Trophoblast cell (in vitro differentiated cells and primary cell): ENCODE measurements around the gene MRGPRD.

ENCODE experiments used
- DNase-seq, 2 donors: peaks; one replicate each; pipeline ENCODE4 v3.0.0-alpha.2; 2016
- H2AFZ ChIP-seq: 2 replicates; pipeline ENCODE4 v1.6.1; 2013; ENCODE audit warnings: low read length, moderate library complexity, mild to moderate bottlenecking; ENCODE audit not compliant: insufficient read depth, poor library complexity
- H2AK5ac ChIP-seq: 2 replicates; pipeline ENCODE4 v1.6.1; 2013; ENCODE audit warnings: mild to moderate bottlenecking, low read length
- H2BK120ac ChIP-seq: 2 replicates; pipeline ENCODE4 v1.6.1; 2013; ENCODE audit warnings: low read length, mild to moderate bottlenecking, moderate library complexity; ENCODE audit not compliant: insufficient read depth, poor library complexity
- H2BK12ac ChIP-seq: 2 replicates; pipeline ENCODE4 v1.6.1; 2013; ENCODE audit warnings: mild to moderate bottlenecking, low read length, moderate library complexity
- H2BK5ac ChIP-seq: 2 replicates; pipeline ENCODE4 v1.6.1; 2013; ENCODE audit warnings: low read length, low read depth, moderate library complexity, mild to moderate bottlenecking; ENCODE audit not compliant: poor library complexity
- H3K14ac ChIP-seq: 2 replicates; pipeline ENCODE4 v1.6.1; 2013; ENCODE audit warnings: mild to moderate bottlenecking, low read length
- H3K18ac ChIP-seq: 2 replicates; pipeline ENCODE4 v1.6.1; 2013; ENCODE audit warnings: mild to moderate bottlenecking, low read length
- H3K23ac ChIP-seq: 2 replicates; pipeline ENCODE4 v1.6.1; 2013; ENCODE audit warnings: low read length
- H3K27ac ChIP-seq: 2 replicates; pipeline ENCODE4 v1.5.1; 2013; ENCODE audit warnings: low read depth, mild to moderate bottlenecking, inconsistent platforms, low read length, moderate library complexity
- H3K27me3 ChIP-seq: 2 replicates; pipeline ENCODE4 v1.6.1; 2013; ENCODE audit warnings: inconsistent platforms, mild to moderate bottlenecking, low read length, moderate library complexity; ENCODE audit not compliant: insufficient read depth
- H3K36me3 ChIP-seq, 2 experiments: 1 replicate in 1 of 2; 2 replicates in 1 of 2; pipeline ENCODE4 v1.6.1; 2013; ENCODE audit warnings: low read length in 2 of 2, mild to moderate bottlenecking in 2 of 2, moderate library complexity in 1 of 2; ENCODE audit not compliant: insufficient read depth in 2 of 2, control insufficient read depth in 1 of 2
- H3K4ac ChIP-seq: 2 replicates; pipeline ENCODE4 v1.6.1; 2013; ENCODE audit warnings: low read depth, mild to moderate bottlenecking, low read length, moderate library complexity
- H3K4me1 ChIP-seq, 2 experiments: 1 replicate in 1 of 2; 2 replicates in 1 of 2; pipeline ENCODE4 v1.6.1; 2013; ENCODE audit warnings: low read length in 2 of 2, mild to moderate bottlenecking in 2 of 2, moderate library complexity in 1 of 2; ENCODE audit not compliant: insufficient read depth in 2 of 2, control insufficient read depth in 1 of 2
- H3K4me2 ChIP-seq: 2 replicates; pipeline ENCODE4 v1.6.1; 2013; ENCODE audit warnings: inconsistent platforms, mild to moderate bottlenecking, low read length, moderate library complexity
- H3K4me3 ChIP-seq: 2 replicates; pipeline ENCODE4 v1.5.1; 2013; ENCODE audit warnings: mild to moderate bottlenecking, low read depth, low read length, inconsistent platforms
- H3K79me1 ChIP-seq: one replicate; pipeline ENCODE4 v1.6.1; 2013; ENCODE audit warnings: low read length
- H3K79me2 ChIP-seq: 2 replicates; pipeline ENCODE4 v1.6.1; 2013; ENCODE audit warnings: low read length, mild to moderate bottlenecking; ENCODE audit not compliant: control insufficient read depth, insufficient read depth, poor library complexity
- H3K9ac ChIP-seq: 2 replicates; pipeline ENCODE4 v1.6.1; 2013; ENCODE audit warnings: mild to moderate bottlenecking, low read length
- H3K9me3 ChIP-seq: 2 replicates; pipeline ENCODE4 v1.6.1; 2013; ENCODE audit warnings: low read depth, mild to moderate bottlenecking, control low read depth, inconsistent platforms, low read length; ENCODE audit not compliant: insufficient read depth
- H4K12ac ChIP-seq: 2 replicates; pipeline ENCODE4 v1.6.1; 2013; ENCODE audit warnings: low read depth, mild to moderate bottlenecking, low read length, moderate library complexity
- H4K8ac ChIP-seq: 2 replicates; pipeline ENCODE4 v1.6.1; 2013; ENCODE audit warnings: low read depth, mild to moderate bottlenecking, low read length, moderate library complexity
- H4K91ac ChIP-seq: one replicate; pipeline ENCODE4 v1.6.1; 2013; ENCODE audit warnings: low read depth, mild to moderate bottlenecking, low read length, moderate library complexity
- WGBS: extraction: QIAGEN DNeasy Blood & Tissue Kit; methylation state at CpG from one replicate; pipeline ENCODE4 v1.1.7; 2013; ENCODE audit warnings: missing lambda C conversion rate; ENCODE audit not compliant: insufficient read length, insufficient coverage; ENCODE audit errors: extremely low coverage; 5-methylcytosine and 5-hydroxymethylcytosine counted together

Gene MRGPRD

DNA sequence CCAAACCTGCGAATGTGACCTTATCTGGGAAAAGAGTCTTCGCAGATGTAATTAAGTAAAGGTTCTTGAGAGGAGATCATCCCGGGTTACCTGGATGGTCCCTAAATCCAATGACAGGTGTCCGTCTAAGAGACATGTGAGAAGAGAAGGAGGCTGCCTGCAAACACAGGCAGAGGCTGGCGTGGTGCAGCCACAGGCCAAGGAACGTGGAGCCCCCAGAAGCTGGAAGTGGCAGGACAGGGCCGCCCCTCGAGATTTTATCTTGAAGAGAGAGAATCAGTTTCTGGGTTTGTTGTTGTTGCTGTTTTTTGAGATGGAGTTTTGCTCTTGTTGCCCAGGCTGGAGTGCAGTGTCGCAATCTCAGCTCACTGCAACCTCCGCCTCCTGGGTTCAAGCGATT, 33.6 kb downstream of the MRGPRD start:
- DNase-seq, result no peak
- Histone ChIP-seq H2AFZ (no peak overlapping the region), H3K23ac (no peak overlapping the region), H3K4me2 (no peak overlapping the region), H2AK5ac (no peak overlapping the region), H3K4me3 (no peak overlapping the region), H4K8ac (no peak overlapping the region), H3K36me3 (no peaks in the 10 kb centered on the region), H3K9me3 (no peaks in the 10 kb centered on the region), H4K91ac (no peak overlapping the region), H3K79me1 (no peaks in the 10 kb centered on the region), H3K79me2 (no peaks in the 10 kb centered on the region), H3K4me1 (no peaks in the 10 kb centered on the region), H2BK5ac (no peak overlapping the region), H4K12ac (no peak overlapping the region), H3K18ac (no peak overlapping the region), H3K14ac (no peak overlapping the region), H3K4ac (no peak overlapping the region), H3K27ac (no peak overlapping the region), H2BK120ac (no peak overlapping the region), H2BK12ac (no peak overlapping the region), H3K9ac (no peak overlapping the region), H3K27me3 (no peaks in the 10 kb centered on the region)
- WGBS, result no CpG with 5 or more reads among the region's 11 CpGs

GRCh38 chr11:68946416-68947090, 34.2 kb downstream of the MRGPRD start:
- H4K8ac ChIP-seq, result no peak overlapping the region
- H3K4me2 ChIP-seq, result no peak overlapping the region
- H2AK5ac ChIP-seq, result no peak overlapping the region
- H3K79me1 ChIP-seq, result no peaks in the 10 kb centered on the region
- H3K9me3 ChIP-seq, result no peaks in the 10 kb centered on the region
- no peak overlapping the region for H3K4me3 ChIP-seq
- H2BK12ac ChIP-seq, result no peak overlapping the region
- no peak overlapping the region for H2BK120ac ChIP-seq
- no peaks in the 10 kb centered on the region for H3K4me1 ChIP-seq
- no peak overlapping the region for H2AFZ ChIP-seq
- no peak overlapping the region for H4K12ac ChIP-seq
- no peaks in the 10 kb centered on the region for H3K27me3 ChIP-seq
- H3K4ac ChIP-seq, result no peak overlapping the region
- H3K23ac ChIP-seq, result no peak overlapping the region
- no peak overlapping the region for H2BK5ac ChIP-seq
- H3K79me2 ChIP-seq, result no peaks in the 10 kb centered on the region
- peak; percentile 35 to 79 for DNase-seq
- H3K14ac ChIP-seq, result no peak overlapping the region
- H3K27ac ChIP-seq, result no peak overlapping the region
- H4K91ac ChIP-seq, result no peak overlapping the region
- H3K9ac ChIP-seq, result no peak overlapping the region
- no peaks in the 10 kb centered on the region for H3K36me3 ChIP-seq
- no CpG with 5 or more reads among the region's 18 CpGs for WGBS
- no peak overlapping the region for H3K18ac ChIP-seq

GRCh38 chr11:68942751-68943271, 38.0 kb downstream of the MRGPRD start:
- no peak overlapping the region for H3K23ac ChIP-seq
- peaks cover 26 to 27% of the 10 kb centered on the region in 2 experiments for H3K36me3 ChIP-seq
- no peaks in the 10 kb centered on the region for H3K27me3 ChIP-seq
- H3K4me1 ChIP-seq, result no peaks in the 10 kb centered on the region
- no peak overlapping the region for H2BK120ac ChIP-seq
- H3K79me1 ChIP-seq, result no peaks in the 10 kb centered on the region
- H2AFZ ChIP-seq, result no peak overlapping the region
- no peak overlapping the region for H2AK5ac ChIP-seq
- H4K8ac ChIP-seq, result no peak overlapping the region
- no CpG with 5 or more reads among the region's 9 CpGs for WGBS
- H3K4me3 ChIP-seq, result no peak overlapping the region
- no peaks in the 10 kb centered on the region for H3K79me2 ChIP-seq
- H3K14ac ChIP-seq, result no peak overlapping the region
- no peak overlapping the region for H2BK5ac ChIP-seq
- no peak overlapping the region for H3K9ac ChIP-seq
- H3K4me2 ChIP-seq, result no peak overlapping the region
- DNase-seq, result no peak
- peaks cover 2% of the 10 kb centered on the region for H3K9me3 ChIP-seq
- H2BK12ac ChIP-seq, result no peak overlapping the region
- H3K27ac ChIP-seq, result no peak overlapping the region
- H4K12ac ChIP-seq, result no peak overlapping the region
- no peak overlapping the region for H3K4ac ChIP-seq
- H3K18ac ChIP-seq, result no peak overlapping the region
- H4K91ac ChIP-seq, result no peak overlapping the region

- Histone ChIP-seq H3K18ac (no peak overlapping the region), H3K14ac (no peak overlapping the region)
Observed at GRCh38 chr11:68942095-68942620, 38.6 kb downstream of the MRGPRD start.

More at GRCh38 chr11:68942095-68942620, 38.6 kb downstream of the MRGPRD start:
- Histone ChIP-seq H3K4me2 (no peak overlapping the region), H2BK5ac (no peak overlapping the region), H3K9ac (no peak overlapping the region), H3K4me1 (no peaks in the 10 kb centered on the region), H2AFZ (no peak overlapping the region), H2AK5ac (no peak overlapping the region), H3K27me3 (no peaks in the 10 kb centered on the region), H4K12ac (no peak overlapping the region), H3K9me3 (peaks cover 4% of the 10 kb centered on the region), H3K79me2 (no peaks in the 10 kb centered on the region), H3K4ac (no peak overlapping the region), H3K79me1 (no peaks in the 10 kb centered on the region), H3K27ac (no peak overlapping the region), H3K4me3 (no peak overlapping the region), H2BK120ac (no peak overlapping the region), H4K91ac (no peak overlapping the region), H3K23ac (no peak overlapping the region), H2BK12ac (no peak overlapping the region), H4K8ac (no peak overlapping the region), H3K36me3 (peaks cover 30 to 32% of the 10 kb centered on the region in 2 experiments)
- no CpG with 5 or more reads among the region's 11 CpGs for WGBS
- DNase-seq, result no peak
